Measurements from ENCODE around the gene DOCK2.

DOCK2 gene

DNA sequence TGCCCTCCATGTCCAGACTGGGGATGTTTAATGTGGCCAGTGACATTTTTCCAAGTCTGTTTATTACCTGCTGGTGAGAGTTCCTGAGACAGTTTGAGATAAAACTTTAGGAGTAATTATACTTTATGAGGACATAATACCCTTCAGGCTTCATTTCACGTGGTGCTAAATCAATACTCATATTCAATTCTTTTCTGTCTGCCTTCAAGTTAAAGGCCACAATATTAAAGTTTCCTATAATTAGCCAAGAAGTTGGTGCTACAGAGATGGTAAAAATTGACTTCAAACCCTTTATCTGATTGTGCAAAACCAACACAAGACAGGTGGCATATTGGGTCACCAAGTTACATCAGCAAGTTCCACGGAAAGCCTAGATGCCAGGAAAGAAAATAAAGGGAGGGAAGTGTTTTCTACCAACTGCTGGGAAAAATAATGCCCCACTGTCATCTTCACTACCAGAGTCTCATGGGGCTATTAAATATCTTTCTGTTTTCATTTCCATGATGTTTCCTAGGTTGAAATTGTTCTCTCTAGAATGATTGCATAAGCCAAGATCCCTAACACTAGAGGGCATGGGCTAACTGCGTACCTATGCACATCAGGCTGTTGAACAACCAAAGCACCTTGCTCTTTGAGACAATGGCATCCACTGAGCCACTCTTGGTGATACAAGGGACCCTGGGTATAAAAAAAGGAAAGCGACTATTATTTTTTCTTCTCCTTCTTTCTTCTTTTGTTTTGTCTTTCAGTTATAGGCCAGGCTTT, 274.6 kb downstream of the DOCK2 start:
- no peak for DNase-seq

DNA sequence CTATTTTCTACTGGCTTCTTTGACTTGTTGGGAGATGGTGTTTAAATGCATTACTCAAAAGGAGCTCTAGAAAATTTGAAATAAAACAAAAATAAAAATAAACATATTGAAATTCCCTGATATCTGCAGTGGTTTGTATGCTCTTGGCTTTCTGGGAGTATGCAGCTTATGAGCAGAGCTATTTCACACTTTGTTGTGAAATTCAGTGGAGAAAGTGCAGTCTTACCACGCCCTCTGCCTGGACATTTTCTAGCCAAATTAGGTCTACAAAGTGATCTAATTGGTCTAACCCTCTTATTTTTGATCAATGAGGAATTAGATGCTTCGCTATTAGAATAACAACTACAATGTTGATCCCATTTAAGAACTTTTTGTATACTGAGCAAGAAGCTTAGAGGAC, 276.4 kb downstream of the DOCK2 start:
- DNase-seq: no peak

DNA sequence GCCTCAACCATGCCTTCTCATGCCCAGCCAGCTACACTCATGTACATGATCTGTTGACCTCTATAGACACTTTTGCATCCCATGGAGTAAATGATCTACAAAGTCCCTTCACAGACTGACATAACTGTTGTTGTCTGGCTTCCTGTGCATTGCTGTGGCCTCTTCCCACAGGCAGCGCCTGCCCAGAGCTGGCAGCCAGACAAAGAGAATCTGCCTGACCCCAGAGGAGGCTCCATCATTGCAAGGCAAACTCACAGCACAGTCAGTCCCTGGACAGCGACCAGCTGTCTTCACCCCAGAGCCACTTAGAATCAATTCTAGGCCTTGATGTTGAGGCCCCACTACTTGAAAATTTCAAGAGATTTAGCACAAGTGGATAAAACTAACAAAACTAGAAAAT, 277.7 kb downstream of the DOCK2 start:
- no peak for DNase-seq

DNA sequence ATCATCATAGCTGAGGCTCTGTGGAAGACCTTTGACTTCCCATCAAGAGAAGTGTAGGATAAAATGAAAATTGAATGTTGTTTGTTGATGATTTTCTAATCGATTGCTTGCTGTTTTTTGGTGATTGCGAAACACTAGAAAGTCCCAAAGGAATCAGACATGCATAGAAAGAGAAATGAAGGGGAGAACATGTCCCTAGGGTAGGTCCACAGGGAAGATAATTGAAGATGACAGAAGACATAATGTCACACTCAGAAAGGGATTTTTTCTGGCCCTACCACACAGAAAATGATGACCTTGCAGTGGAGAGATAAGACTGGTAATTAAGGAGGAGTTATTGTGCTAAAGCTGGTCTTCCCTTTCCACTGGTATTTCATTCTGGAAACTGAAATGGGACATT, 280.4 kb downstream of the DOCK2 start:
- no peak for DNase-seq

DNA sequence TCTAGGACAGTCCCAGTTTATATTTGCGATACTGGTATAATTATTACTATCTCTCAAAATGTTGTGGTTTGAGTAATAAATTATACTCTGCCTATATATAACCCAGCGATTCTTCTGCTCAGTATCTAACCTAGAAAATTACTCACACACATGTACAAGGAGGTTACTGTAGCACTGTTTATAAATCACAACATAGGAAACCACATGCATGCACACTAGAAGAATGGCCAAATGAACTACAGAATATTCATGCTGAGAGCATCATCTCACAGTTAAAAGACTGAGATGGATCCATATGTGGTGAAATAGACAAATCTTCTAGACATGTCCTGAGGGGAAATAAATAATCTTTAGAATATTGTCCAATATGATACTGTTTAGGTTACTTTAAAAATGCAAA, 281.2 kb downstream of the DOCK2 start:
- no peak for DNase-seq

DNA sequence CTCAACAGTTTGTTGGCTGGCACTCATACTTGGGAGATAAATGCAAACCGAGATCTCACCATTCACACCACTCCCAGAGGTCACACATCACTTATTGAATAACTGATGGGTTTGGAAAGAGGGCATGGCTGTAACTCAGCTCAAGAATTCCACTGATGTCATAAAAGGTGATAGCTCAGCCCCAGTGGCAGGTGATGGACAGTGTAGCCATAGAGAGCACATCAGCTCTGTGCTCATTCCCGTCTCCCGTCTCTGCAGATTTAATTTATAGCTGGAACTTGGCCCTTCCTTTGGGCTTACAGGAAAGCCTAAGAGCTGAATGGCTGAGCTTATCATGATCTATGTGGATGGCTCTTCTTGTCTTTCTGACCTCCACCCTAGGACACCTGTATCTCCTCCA, 283.4 kb downstream of the DOCK2 start:
- DNase-seq: no peak

DNA sequence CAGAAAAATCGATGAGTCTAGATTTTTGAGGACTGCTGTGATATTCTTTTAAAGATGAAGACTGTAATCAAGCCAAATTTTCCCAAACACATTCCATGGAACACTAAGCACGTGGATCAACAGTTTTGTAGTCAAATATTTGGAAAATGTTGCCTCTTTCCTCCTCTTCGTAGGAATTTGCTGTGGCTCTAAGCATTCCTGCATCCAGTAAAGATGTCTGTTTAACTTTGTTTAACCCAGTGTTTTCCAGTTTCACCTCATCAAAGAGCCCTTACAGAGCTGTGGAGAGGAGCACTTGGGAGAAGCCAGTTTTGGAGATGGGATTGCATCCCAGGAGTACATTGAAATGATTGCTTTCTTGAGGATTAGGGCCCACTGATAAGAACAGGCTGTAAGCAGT, 284.3 kb downstream of the DOCK2 start:
- DNase-seq: no peak

DNA sequence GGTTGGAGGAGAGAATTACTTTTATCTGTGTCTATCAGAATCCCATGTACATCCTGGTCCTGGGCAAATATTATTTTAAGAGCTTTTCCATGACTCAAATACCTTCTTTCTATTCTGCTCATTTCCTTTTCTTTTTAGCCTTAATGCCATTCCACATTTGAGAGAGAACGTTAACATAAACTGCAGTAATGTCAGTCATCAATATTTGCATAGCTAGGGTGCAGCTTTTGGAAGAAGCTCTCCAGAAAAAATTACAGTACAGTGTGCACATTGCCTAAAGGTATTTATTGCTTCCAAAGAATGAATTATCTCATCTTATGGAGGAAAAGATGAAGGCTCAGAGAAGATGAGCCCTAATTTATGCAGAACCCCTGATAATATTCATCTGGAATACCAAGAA, 284.9 kb downstream of the DOCK2 start:
- no peak for DNase-seq

DNA sequence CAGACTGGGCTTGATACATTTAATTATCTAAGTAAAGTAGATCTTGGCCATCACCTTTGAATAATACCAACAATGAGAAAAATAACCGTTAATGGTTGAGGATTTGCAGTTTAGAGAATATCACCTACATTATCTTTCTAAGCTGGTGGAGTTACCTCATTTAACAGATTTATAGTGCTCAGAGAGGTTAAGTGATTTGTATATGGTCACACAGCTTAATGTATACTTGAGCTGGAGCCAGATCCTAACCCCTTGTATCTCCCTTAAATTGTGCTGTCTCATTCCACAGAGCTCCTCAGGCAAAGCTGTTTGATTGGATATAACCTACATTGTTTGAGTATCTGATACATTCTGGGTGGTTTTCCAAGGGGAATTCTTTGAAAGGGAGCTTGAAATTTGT, 285.4 kb downstream of the DOCK2 start:
- DNase-seq: no peak

DNA sequence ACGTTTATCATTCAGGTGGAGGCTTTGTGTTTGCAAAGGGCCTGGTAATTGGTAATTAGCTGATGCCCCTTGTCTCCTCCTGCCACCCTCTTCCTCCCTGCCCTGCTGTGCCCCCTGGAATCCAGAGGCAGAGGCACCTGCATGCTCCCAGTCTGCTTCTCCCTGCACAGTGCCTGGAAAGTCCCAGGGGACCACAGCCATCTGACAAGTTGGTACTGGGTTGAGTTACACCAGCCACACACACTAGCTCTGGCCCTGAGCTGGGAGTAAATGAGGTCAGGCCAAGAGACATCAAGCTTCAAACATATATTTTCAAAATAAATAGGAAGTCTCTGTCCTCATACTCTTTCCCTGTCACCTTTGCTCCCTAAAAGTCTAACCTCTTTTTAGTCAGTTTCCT, 286.9 kb downstream of the DOCK2 start:
- no peak for DNase-seq

DNA sequence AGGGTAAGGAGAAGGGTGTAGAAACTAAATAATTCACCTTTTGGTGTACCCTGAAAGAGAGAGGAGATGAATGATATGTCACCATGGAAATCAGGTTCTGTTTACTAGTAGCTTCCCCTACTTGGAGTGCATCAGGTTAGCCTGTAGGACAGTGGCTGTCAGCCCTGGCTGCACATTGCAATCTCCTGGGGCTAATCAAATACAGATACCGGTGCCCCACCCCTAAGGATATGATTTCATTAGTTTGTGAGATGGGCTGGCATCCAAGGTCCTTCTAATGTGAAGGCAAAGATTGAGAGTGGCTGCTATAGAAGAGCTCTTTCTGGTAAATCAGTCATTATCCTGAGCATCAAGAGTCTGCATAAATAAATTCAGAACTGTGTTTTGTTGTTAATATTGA, 296.1 kb downstream of the DOCK2 start:
- no peak for DNase-seq

DNA sequence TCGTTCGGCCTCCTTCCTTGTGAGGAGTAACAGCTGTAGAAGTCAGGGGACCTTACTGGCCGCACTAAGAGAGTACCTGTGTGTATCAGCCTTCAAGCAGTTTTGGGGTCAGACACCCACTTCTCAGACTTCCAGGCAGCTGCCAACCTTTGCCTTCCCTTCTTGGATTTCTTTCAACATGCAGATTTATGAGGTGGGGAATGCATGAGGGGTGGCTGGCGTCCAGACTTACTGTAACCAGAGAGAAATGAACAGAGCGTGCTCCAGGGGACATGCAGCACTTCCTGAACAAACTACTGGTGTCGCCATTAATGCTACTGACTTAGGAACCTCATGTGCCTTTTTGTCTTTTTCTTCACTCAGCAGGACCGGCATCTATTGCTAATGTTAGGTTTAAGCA, 296.5 kb downstream of the DOCK2 start:
- no peak for DNase-seq

DNA sequence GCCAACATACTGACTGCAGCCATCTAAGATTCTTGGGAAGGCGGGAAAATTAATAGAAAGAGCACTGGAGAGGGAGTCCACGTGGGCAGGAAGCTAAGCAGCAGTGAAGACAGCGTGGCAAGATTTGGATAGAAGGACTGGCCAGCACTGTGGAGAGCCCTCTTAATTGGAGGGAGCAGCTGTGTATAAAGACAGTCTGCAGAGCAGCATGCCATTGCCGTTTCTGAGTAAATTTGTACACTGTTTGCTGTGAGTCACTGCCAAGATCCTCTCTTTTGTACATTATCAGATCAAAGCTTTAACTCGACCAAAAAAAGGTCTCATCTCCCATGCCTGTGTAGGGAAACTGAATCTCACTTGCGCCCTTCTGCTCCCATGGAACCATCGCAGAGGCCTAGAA, 297.9 kb downstream of the DOCK2 start:
- DNase-seq: no peak

DNA sequence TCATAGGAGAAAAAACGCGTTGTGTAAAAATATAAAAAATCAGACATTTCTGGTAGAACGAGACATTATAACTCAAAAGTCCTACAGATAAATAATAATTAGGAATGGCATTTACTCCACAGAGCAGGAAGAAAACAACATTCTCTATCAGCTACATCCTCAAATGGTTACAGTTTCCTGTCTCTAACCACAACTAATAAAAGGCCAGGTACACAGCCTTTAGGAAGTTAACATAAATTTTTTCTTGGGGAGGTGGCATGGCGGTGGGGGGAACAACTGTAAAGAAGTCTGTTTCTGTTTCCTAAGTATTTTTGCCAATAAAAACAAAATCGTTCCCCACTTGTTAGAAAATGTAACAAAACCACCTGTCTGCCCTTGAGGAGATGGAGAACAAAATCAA, 298.7 kb downstream of the DOCK2 start:
- DNase-seq: no peak

DNA sequence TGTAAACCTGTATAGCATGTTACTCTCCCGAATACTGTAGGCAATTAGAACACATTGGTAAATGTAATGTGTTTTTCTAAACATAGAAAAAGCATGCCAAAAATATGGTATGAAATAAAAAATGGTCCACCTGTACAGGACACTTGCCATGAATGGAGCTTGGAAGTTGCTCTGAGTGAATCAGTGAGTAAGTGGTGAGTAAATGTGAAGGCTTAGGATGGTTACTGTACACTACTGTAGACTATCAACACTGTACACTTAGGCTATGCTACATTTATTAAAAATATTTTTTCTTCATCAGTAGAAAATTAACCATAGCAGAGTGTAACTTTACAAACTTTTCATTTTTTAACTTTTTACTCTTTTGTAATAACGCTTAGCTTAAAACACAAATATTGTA, 301.4 kb downstream of the DOCK2 start:
- DNase-seq: no peak

DNA sequence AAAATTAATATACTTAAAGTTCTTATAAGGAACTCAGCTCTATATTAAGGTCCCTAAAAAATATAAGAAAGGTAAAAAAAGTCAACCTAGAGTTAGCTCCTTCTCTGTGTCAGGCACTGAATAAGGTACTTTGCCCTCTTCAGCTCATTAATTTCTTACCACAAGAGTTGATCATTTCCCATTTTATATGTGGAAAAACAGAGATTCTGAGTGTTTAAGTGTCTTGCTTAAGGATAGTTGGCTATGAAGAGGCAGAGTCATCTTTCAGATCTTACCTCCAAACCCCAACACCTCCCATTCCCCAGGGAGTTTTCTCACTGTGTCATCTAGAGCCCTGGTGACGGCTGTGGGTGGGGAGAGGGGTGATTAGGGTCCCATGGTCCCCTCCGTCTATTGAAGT, 302.7 kb downstream of the DOCK2 start:
- DNase-seq: no peak

DNA sequence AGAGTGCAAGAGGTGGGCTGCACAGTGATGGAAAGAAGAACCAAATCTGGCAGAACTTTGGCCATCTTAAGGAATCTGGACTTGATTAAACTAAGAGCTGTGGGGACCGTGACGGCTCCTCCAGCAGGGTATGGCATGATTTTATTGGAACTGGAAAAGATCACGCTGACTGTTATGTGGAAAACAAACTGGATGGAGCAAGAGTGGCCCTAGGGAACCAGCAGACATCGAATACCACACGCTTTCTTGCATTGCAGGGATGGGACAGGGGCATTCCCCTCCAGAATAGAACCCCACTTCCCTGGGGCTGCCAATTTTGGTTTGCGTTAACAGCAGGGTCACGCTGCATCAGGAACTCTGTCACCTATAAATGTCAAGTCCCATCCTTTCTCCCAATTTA, 304.5 kb downstream of the DOCK2 start:
- DNase-seq: no peak

DNA sequence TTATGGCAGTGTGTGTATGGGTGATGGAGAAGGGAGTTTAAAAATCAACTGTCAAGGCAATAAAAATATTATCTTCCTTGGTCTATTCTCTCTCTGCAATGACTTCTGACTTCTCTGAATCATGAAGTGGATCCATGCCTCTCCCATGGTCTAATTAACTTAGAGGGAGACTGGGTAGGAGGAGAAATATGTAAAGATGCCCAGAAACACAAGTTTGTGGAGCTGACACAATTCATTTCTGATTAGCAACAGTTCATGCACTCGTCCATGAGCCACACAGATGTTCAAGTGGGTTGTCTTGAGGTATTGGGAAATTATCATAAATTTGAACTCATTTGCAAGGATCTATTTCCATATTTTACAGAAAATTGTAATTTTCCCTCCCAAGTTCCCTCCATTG, 305.1 kb downstream of the DOCK2 start:
- no peak for DNase-seq

DNA sequence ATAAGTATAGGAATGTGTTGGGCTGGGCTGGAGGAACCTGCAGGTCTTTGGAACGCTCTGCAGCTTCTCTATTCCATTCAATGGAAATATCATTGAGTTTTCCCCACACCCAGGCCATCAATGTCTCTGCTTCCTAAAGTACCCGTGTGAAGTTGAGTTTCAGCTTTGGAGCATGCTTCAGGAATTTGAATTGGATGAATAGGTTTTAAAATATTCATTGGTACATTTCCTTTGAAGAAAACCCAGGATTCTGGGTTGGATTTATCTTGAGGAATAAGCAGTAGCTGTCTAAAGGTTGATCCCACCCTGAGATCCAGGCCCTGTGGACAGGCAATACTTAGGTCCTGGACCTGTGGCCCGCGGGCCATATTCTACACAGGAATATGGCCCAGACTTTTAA, 306.0 kb downstream of the DOCK2 start:
- no peak for DNase-seq

DNA sequence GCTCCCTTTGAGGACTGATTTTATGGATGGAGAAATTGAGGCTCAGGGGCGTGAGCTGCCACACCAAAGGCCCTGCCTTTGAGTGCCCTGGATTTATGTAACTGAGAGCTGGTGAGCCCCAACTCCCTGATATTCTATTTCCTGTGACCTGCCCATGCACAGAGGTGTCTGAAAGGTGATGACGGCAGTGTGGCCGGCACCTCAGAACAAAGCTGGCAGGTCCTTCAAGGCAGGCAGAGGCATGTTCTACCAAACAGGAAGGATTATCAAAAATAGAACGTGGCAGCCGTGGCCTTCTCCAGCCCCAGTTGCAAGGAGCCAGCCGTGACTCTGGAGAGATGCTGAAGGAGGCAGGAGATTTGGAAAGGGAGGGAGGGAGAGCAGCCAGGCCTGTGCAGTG, 307.0 kb downstream of the DOCK2 start:
- no peak for DNase-seq

DNA sequence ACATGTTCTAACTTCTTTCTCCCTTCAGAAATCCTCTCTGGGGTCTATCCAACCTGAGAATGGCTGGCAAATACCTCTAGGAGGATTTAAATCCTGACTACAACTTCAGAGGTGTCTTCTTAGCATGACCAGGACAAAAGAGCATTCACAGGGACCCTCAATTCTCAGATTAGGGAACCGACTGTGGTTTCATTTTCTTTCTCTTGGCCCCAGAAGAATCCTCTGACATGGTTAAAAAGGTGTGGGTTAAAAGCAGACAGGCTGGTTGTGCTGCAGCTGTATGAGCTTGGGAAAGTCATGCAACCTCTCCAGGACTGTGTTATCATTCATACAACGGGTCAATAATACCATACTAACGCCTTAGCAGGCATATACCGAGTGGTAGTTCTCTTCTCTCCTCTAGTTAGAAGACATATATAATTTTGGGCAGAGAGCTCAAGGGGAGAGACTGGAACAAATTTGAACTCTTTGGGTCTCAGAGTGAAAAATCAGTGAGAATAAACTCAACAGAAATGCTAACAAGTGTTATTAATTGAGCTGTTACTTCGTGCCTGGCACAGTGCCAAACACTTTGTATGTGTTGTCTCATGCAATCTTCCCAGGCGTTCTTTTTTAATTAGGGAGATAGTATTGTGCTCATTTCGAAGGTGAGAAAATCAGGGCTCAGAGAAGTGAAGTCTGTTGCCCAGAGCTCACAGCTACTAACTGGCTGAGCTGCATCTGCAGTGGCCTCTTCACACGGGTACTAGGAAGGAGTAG, 308.0 kb downstream of the DOCK2 start:
- DNase-seq: no peak

DNA sequence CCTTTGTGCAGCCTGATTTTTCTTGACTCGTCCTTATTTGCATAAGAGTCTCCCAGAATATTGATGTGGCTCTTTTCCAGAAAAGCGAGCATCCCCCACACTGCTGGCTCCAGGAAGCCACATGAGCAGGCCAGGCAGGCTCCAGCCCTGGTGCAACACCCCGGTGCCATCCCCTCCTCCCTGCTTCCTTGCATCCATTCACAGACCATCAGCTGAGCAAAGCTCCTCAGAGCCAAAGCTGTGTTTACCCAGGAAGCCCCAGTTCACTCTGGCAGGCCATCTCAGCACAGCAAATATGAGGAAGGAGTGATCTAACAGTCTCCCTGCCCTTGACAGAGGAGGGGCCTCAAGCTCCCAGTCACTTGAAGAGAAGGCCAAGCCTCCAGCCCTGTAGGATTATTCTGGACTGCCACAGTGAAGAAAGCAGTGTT, 308.8 kb downstream of the DOCK2 start:
- DNase-seq: no peak

DNA sequence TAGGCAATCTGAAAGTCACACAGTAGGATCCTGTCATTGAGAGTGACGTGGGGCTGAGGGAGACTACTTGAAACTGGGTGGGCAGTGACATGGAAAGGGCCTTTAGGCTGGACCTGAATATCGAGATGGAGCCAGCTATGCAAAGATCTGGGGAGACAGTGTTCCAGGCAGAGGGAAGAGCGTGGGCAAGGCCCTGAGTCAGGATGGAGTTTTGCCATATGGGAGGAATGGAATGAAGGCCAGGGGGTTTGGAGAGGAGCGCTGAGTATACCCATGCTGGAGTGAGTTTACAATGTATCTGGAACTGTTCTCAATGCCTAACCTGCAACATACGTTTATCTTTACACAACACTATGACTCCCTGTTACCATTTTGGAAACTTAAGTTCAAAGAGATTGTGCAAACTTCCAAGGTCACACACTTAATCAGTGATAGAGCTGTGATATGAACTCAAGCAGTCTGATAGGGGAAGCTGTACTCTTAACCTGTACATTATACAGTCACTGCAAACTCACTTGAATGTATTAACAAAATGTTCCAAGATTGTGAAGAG, 309.7 kb downstream of the DOCK2 start:
- DNase-seq: no peak

DNA sequence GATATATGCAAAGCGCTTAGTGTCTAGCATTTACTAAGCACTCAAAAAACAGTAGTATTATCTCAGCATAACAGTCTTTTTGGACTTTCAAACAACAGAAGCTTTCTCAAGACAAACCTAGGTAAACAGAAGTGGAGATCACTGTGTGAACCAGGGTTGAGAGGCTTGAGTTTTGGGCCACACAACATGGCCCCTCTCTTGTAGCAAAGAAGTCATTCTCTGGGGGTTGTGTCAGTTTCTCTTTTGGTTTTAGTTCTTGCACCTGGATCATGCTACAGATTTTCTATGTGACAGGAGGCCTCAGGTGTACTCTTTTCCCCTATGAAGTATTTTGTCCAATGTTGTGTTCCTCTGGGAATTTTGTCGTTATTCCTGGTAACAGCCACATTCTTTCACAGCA, 313.3 kb downstream of the DOCK2 start:
- DNase-seq: no peak
